Measurements from ENCODE around the gene UGT1A3.
"Not testable (repeated sequence)": the region's sequence is repeated elsewhere in the genome, so short reads cannot be mapped to it uniquely, and the experiment has no call there.

UGT1A3 gene

DNA sequence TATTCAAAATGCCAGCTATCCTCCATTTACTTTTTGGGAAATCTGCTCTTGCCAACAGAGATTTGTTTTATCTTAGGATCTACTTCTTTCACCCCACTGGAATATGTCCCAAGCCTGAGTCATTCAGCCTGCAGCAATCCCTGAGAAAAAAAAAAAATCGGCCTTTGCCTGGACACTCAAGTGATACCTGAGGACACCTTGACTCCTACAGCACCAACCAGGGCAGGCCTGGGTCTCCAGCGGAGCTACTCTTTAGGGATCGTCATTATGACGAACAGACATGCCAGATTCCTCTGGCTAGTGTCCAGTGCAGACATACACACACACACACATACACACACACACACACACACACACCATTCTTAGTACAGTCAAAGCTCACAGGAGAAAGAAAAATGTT is 38.4 kb upstream of the UGT1A3 start:
- DNase-seq (ENCODE audit: insufficient read length, low spot score) (no peak), FAIRE-seq (no peak)
- TF ChIP-seq SPI1 (IDR thresholded peaks at IDR 0.05; ENCODE audit: low read depth, low read length), result no peak
- TF ChIP-seq POLR2AphosphoS5 (IDR thresholded peaks at IDR 0.05; ENCODE audit: low read depth, low read length), result no peak
- TF ChIP-seq TAF1 (IDR thresholded peaks at IDR 0.05; ENCODE audit: low read depth, low read length), result no peak
- no peak for TF ChIP-seq PAX5 (IDR thresholded peaks at IDR 0.05; ENCODE audit: insufficient read depth, low read length, severe bottlenecking)
- no peak for TF ChIP-seq POLR2A (IDR thresholded peaks at IDR 0.05; ENCODE audit: low read depth, low read length)
- TF ChIP-seq POU2F2 (IDR thresholded peaks at IDR 0.05; ENCODE audit: low read depth, low read length), result no peak

DNA sequence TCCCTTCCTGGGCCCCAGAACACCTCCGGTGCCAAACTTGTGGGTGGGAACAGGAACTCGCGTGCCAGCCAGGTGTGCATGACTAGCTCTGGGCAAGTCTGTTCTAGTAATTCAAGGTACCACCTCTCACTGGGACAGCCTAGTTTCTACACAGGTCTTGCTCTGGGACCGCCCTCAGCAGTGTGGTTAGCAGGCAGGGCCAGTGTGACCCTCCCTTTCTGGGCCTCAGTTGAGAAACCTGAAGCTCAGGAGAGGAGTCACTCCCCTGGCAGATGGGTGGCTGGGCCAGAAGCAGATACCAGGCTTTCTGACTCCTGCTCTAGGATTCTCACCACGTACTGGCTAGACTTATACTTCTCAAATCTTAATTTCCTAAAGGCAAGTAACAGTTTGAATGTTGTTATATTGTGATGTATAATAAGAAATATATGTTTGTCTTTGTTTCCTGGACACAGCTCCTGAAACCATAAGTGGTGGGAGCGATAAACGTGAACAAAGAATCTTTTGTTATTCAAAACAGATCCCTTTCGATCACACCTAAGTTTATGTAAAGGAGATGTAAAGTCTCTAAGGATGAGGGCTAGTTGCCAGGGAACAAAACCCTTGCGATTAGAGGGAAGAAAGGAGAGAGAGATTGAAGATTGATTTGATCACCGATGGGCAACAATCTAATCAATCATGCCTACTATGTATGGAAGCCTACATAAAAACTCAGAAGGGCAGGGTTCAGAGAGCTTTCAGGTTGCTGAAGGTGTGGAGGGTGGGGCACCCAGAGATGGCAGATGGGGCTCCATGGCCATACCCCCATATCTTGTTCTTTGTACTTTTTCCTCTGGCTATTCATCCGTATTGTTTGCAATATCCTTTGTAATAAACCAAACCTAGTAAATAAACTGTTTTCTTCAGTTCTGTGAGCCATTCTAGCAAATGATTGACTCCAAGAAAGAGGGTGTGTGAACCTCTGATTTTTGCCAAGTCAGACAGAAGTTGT is 37.1 kb upstream of the UGT1A3 start:
- TF ChIP-seq POLR2AphosphoS5 (IDR thresholded peaks at IDR 0.05; ENCODE audit: low read depth, low read length) (no peak), POU2F2 (IDR thresholded peaks at IDR 0.05; ENCODE audit: low read depth, low read length) (no peak), SPI1 (IDR thresholded peaks at IDR 0.05; ENCODE audit: low read depth, low read length) (no peak), TAF1 (IDR thresholded peaks at IDR 0.05; ENCODE audit: low read depth, low read length) (no peak), POLR2A (IDR thresholded peaks at IDR 0.05; ENCODE audit: low read depth, low read length) (no peak), PAX5 (IDR thresholded peaks at IDR 0.05; ENCODE audit: insufficient read depth, low read length, severe bottlenecking) (no peak)
- FAIRE-seq (no peak), DNase-seq (ENCODE audit: insufficient read length, low spot score) (no peak)

DNA sequence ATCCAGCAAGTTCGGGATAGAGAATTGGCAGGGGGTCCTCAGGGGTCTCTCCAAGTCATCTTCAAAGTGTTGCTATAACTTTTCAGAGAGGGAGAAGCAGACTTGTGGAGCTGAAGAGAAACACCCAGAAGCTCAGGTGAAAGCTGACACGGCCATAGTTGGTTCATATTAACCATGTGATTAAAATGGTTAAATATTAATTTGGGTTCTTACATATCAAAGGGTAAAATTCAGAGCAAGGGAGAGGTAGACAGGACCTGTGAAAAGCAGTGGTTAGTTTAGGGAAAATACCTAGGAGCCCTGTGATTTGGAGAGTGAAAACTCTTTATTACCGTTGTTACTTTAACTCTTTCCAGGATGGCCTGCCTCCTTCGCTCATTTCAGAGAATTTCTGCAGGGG is 36.2 kb upstream of the UGT1A3 start, which contains the start of gene UGT1A6:
Gene UGT1A6 (plus strand): TSS at position 243 of the 400 bp plus-strand sequence. CDS start 115 bp downstream, at position 358.
- FAIRE-seq, result no peak
- TF ChIP-seq POLR2A (IDR thresholded peaks at IDR 0.05; ENCODE audit: low read depth, low read length), result no peak
- TF ChIP-seq PAX5 (IDR thresholded peaks at IDR 0.05; ENCODE audit: insufficient read depth, low read length, severe bottlenecking), result no peak
- TF ChIP-seq SPI1 (IDR thresholded peaks at IDR 0.05; ENCODE audit: low read depth, low read length), result no peak
- TF ChIP-seq POU2F2 (IDR thresholded peaks at IDR 0.05; ENCODE audit: low read depth, low read length), result no peak
- TF ChIP-seq TAF1 (IDR thresholded peaks at IDR 0.05; ENCODE audit: low read depth, low read length), result no peak
- TF ChIP-seq POLR2AphosphoS5 (IDR thresholded peaks at IDR 0.05; ENCODE audit: low read depth, low read length), result no peak

DNA sequence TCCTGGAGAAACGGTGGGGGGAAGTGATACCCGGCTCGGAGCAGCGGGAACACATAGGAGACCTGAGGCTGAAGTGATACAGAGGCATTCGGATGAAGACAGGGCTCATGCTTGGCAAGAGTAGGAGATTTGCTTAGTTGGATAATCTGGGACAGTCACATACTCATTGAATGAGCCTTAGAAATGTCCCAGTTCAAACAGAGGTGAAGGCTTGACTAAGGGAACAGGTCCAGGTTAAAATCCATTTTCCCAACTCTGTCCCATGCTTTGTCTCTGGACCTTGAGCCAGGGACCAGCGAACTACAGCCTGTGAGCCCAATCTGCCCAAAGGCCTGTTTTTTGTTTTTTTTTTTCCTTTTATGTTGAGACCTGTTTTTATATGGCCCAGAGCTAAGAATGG is 34.9 kb upstream of the UGT1A3 start:
- no peak for TF ChIP-seq TAF1 (IDR thresholded peaks at IDR 0.05; ENCODE audit: low read depth, low read length)
- no peak for TF ChIP-seq POLR2AphosphoS5 (IDR thresholded peaks at IDR 0.05; ENCODE audit: low read depth, low read length)
- no peak for TF ChIP-seq PAX5 (IDR thresholded peaks at IDR 0.05; ENCODE audit: insufficient read depth, low read length, severe bottlenecking)
- no peak for TF ChIP-seq SPI1 (IDR thresholded peaks at IDR 0.05; ENCODE audit: low read depth, low read length)
- no peak for TF ChIP-seq POU2F2 (IDR thresholded peaks at IDR 0.05; ENCODE audit: low read depth, low read length)
- TF ChIP-seq POLR2A (IDR thresholded peaks at IDR 0.05; ENCODE audit: low read depth, low read length), result no peak
- DNase-seq (ENCODE audit: insufficient read length, low spot score) (no peak), FAIRE-seq (no peak)

More for the DNA sequence above, 36.2 kb upstream of the UGT1A3 start, which contains the start of gene UGT1A6:
- DNase-seq (ENCODE audit: insufficient read length, low spot score), result no peak

DNA sequence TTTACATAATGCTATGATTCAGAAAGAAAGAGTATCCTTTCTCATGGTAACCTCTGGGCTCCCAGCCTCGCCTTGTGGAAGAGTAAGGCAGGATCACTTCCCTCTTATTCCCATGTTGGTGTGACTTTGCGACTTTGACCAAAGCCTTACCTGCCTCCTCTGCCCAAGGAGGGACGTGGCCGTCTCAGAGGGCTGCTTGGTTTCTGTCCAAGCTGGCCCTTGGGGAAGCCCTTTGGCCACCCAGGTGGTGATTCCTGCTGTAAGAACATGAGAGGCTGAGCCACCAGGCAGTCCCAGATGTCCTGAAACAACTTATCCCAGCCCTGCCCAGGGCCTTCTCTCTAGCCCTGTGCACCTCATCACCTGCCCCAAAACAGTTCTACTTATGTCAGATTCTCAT is 30.1 kb upstream of the UGT1A3 start:
- TF ChIP-seq SPI1 (IDR thresholded peaks at IDR 0.05; ENCODE audit: low read depth, low read length), result no peak
- no peak for TF ChIP-seq POLR2A (IDR thresholded peaks at IDR 0.05; ENCODE audit: low read depth, low read length)
- no peak for TF ChIP-seq TAF1 (IDR thresholded peaks at IDR 0.05; ENCODE audit: low read depth, low read length)
- no peak for TF ChIP-seq POU2F2 (IDR thresholded peaks at IDR 0.05; ENCODE audit: low read depth, low read length)
- no peak for TF ChIP-seq POLR2AphosphoS5 (IDR thresholded peaks at IDR 0.05; ENCODE audit: low read depth, low read length)
- no peak for TF ChIP-seq PAX5 (IDR thresholded peaks at IDR 0.05; ENCODE audit: insufficient read depth, low read length, severe bottlenecking)
- FAIRE-seq, result no peak
- DNase-seq (ENCODE audit: insufficient read length, low spot score), result no peak

DNA sequence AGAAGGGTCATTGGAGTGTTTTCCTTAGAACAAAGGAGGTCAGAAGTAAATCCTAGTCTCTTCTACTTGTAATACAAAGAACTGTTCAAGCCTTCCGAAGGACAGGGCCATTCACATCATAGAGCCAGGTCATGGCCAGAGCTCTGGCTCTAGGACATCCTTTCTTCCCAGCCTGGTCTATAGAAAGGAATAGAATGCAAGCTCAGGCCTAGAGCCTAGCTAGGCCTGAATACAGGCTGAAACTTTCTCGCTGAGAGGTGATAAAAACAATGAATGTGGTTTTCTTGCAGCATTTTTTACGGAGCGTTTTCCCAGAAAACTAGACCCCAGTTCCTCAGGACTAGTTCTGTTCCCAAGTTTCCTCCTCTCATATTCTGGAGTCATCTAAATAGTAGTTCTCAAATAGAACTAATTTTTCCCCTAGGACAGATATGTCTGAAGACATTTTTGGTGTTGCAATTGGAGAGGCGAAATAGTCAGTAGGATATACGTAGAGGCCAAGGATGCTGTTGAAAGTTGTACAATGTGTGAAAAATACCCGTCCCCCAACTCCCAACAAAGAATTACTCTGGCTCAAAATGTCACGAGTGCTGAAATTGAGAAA is 29.3 kb upstream of the UGT1A3 start:
- TF ChIP-seq TAF1 (IDR thresholded peaks at IDR 0.05; ENCODE audit: low read depth, low read length) (no peak), POLR2A (IDR thresholded peaks at IDR 0.05; ENCODE audit: low read depth, low read length) (no peak), PAX5 (IDR thresholded peaks at IDR 0.05; ENCODE audit: insufficient read depth, low read length, severe bottlenecking) (no peak), POLR2AphosphoS5 (IDR thresholded peaks at IDR 0.05; ENCODE audit: low read depth, low read length) (no peak), SPI1 (IDR thresholded peaks at IDR 0.05; ENCODE audit: low read depth, low read length) (no peak), POU2F2 (IDR thresholded peaks at IDR 0.05; ENCODE audit: low read depth, low read length) (no peak)
- FAIRE-seq (no peak), DNase-seq (ENCODE audit: insufficient read length, low spot score) (no peak)

DNA sequence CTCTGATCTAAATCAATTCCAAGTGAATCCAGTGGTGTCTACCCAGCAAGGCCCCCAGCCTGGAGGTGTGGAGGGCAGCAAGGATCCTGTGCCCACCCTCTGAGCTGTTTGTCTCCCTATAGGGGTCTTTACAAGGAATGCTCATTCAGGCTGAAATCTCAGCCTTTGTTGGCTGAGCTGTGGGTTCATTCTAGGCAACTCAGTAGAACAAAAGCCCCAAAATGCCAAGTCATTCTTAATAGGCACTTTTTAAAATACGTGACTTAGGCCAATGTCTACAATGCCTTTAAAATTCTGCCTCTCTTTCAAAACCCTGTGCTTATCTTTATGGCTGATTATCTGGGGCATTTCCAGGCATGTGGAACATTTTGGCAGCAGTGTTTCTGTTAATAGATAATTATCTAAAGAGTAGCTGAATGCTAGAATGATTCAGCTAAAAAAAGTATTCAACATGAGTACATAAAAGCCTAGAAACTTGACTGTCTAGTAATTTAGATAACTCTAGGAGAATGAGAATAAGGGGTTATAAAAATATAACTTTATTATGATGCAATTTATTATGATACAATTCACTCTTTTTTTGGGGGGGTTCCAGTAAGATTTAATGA is 28.7 kb upstream of the UGT1A3 start:
- no peak for FAIRE-seq
- TF ChIP-seq TAF1 (IDR thresholded peaks at IDR 0.05; ENCODE audit: low read depth, low read length), result no peak
- TF ChIP-seq SPI1 (IDR thresholded peaks at IDR 0.05; ENCODE audit: low read depth, low read length), result no peak
- no peak for TF ChIP-seq POU2F2 (IDR thresholded peaks at IDR 0.05; ENCODE audit: low read depth, low read length)
- TF ChIP-seq POLR2A (IDR thresholded peaks at IDR 0.05; ENCODE audit: low read depth, low read length), result no peak
- no peak for TF ChIP-seq PAX5 (IDR thresholded peaks at IDR 0.05; ENCODE audit: insufficient read depth, low read length, severe bottlenecking)
- no peak for TF ChIP-seq POLR2AphosphoS5 (IDR thresholded peaks at IDR 0.05; ENCODE audit: low read depth, low read length)
- no peak for DNase-seq (ENCODE audit: insufficient read length, low spot score)

DNA sequence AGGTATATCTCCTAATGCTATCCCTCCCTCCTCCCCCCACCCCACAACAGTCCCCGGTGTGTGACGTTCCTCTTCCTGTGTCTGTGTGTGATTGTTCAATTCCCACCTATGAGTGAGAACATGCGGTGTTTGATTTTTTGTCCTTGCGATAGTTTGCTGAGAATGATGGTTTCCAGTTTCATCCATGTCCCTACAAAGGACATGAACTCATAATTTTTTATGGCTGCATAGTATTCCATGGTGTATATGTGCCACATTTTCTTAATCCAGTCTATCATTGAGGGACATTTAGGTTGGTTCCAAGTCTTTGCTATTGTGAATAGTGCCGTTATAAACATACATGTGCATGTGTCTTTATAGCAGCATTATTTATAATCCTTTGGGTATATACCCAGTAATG is 28.0 kb upstream of the UGT1A3 start:
- not testable (repeated sequence) for FAIRE-seq; DNase-seq (ENCODE audit: insufficient read length, low spot score)

DNA sequence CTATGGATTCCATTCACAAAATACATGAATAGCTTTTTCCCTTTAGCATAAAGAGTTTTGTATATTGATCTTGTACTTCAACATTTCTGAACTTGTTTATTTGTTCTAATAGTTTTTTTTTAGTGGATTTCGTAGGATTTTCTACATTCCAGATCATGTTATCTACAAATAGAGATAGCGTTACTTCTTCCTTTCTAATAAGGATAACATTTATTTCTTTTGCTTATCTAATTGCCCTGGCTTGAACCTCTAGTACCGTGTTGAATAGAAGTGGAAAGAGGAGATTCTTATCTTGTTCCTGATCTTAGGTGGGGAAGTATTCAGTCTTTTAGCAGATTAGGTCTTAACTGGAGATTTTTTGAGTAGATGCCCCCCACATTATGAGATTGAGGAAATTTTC is 26.6 kb upstream of the UGT1A3 start:
- FAIRE-seq (no peak), DNase-seq (ENCODE audit: insufficient read length, low spot score) (no peak)
- TF ChIP-seq POU2F2 (IDR thresholded peaks at IDR 0.05; ENCODE audit: low read depth, low read length) (no peak), POLR2A (IDR thresholded peaks at IDR 0.05; ENCODE audit: low read depth, low read length) (no peak), TAF1 (IDR thresholded peaks at IDR 0.05; ENCODE audit: low read depth, low read length) (no peak), POLR2AphosphoS5 (IDR thresholded peaks at IDR 0.05; ENCODE audit: low read depth, low read length) (no peak), SPI1 (IDR thresholded peaks at IDR 0.05; ENCODE audit: low read depth, low read length) (no peak), PAX5 (IDR thresholded peaks at IDR 0.05; ENCODE audit: insufficient read depth, low read length, severe bottlenecking) (no peak)
